Neural progenitor cell (in vitro differentiated cells): ENCODE measurements around the gene SEC14L1.

Experiments
- EZH2 ChIP-seq: fragments of 200-600 bp; sonication (generic); IDR thresholded peaks from 2 replicates; pipeline ENCODE4 v1.6.1; 2017; ENCODE audit warnings: antibody characterized with exemption, mild to moderate bottlenecking, moderate library complexity
- EZH2phosphoT487 ChIP-seq: fragments of 200-600 bp; sonication (generic); IDR thresholded peaks from 2 replicates; pipeline ENCODE4 v1.6.1; 2017; ENCODE audit warnings: antibody characterized with exemption
- TF ChIP-seq, protein P1 (sequence below): fragments of 200-600 bp; sonication (generic); IDR thresholded peaks from 2 replicates; pipeline ENCODE4 v1.5.1; 2017; ENCODE audit warnings: antibody characterized with exemption, mild to moderate bottlenecking

DNA sequence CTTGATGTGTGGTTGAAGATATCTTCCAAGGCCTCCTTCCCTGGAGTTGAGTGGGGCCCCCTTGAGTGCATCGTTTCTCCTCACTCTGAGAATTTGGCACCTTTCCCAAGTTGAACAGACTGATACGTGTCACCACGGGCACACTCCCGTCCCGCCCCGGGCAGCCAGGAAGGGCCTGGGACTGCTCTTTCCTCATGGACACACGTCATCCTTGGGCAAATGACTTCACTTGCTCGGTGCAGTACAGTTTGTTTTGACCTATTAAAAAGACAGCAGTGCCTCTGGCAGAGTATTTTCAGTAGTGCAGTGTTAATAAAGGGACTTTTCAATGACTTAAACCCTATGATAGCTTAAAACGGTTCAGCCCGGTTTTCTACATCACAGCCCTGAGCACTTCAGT lies 59.9 kb downstream of the SEC14L1 start:
- TF ChIP-seq, protein P1, sequence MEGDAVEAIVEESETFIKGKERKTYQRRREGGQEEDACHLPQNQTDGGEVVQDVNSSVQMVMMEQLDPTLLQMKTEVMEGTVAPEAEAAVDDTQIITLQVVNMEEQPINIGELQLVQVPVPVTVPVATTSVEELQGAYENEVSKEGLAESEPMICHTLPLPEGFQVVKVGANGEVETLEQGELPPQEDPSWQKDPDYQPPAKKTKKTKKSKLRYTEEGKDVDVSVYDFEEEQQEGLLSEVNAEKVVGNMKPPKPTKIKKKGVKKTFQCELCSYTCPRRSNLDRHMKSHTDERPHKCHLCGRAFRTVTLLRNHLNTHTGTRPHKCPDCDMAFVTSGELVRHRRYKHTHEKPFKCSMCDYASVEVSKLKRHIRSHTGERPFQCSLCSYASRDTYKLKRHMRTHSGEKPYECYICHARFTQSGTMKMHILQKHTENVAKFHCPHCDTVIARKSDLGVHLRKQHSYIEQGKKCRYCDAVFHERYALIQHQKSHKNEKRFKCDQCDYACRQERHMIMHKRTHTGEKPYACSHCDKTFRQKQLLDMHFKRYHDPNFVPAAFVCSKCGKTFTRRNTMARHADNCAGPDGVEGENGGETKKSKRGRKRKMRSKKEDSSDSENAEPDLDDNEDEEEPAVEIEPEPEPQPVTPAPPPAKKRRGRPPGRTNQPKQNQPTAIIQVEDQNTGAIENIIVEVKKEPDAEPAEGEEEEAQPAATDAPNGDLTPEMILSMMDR, result no peak
- TF ChIP-seq EZH2 (no peak), EZH2phosphoT487 (no peak)
